Measurements from ENCODE around the gene ALDOA. TPM values are rescaled to one million over a fixed set of nuclear protein-coding genes. Genes with fewer than 3 reads are reported as not detected.

Gene ALDOA
- total and polyA plus RNA-seq, 10 of the 15 experiments (the other 5 are each of a cell fraction or from before 2014, with no cell fraction given) = 218 to 2,339 (median 1,095) TPM

DNA sequence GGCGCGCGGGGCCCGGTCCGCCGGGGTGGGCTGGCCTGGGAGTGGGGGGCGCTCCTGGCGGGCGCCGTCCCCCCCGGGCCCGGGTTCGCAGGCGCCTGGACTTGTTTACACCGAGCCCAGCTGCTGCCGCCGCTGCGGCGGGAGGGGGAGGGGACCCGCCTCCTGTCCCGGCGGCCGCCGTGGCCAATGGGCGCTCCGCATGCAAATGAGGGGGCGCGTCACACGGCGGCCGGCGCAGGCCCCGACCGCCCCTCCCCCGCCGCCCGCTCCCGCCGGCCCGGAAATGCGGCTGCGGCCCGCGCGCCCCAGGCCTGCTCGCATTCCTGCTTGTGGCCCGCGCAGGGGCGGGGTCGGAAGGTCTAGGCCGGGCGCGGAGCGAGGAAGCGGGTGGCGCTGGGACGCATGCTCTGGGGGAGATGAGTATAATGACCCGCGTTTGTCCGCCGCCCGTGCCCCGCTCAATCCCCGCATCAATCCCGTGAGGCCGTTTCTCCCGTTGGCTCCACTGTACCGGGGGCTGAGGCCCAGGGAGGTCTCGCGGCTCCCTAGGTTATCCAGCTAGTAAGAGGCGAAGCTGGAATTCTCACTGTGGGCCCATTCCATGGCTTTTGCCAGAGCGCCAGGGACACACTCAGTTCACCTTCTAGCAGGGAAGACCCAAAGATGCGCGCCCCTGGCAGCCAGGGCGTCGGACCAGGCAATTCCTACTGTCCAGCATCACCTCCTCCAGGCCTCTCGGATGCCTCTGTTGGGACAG, 30.7 kb downstream of the ALDOA start, which contains the start of gene YPEL3 (continued):
- TF ChIP-seq, protein P1, sequence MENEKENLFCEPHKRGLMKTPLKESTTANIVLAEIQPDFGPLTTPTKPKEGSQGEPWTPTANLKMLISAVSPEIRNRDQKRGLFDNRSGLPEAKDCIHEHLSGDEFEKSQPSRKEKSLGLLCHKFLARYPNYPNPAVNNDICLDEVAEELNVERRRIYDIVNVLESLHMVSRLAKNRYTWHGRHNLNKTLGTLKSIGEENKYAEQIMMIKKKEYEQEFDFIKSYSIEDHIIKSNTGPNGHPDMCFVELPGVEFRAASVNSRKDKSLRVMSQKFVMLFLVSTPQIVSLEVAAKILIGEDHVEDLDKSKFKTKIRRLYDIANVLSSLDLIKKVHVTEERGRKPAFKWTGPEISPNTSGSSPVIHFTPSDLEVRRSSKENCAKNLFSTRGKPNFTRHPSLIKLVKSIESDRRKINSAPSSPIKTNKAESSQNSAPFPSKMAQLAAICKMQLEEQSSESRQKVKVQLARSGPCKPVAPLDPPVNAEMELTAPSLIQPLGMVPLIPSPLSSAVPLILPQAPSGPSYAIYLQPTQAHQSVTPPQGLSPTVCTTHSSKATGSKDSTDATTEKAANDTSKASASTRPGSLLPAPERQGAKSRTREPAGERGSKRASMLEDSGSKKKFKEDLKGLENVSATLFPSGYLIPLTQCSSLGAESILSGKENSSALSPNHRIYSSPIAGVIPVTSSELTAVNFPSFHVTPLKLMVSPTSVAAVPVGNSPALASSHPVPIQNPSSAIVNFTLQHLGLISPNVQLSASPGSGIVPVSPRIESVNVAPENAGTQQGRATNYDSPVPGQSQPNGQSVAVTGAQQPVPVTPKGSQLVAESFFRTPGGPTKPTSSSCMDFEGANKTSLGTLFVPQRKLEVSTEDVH (IDR thresholded peaks at IDR 0.05; ENCODE audit: low read depth, partially characterized antibody) = no peak
- TF ChIP-seq HCFC1 (IDR thresholded peaks at IDR 0.05; ENCODE audit: low read length) (no peak), SIN3A (IDR thresholded peaks at IDR 0.05; ENCODE audit: low read depth, low read length) (peak; percentile 96), FOXK2 (IDR thresholded peaks at IDR 0.05) (peak; percentile 44; the same call in 1 of the 2 replicates), EGR1 (IDR thresholded peaks at IDR 0.05; ENCODE audit: borderline replicate concordance in 1 of 2, low read depth in 2 of 2, low read length in 2 of 2) (peak in 1 of 2 experiments; percentile 27; a peak in 1 of 3 replicates), POU2F2 (IDR thresholded peaks at IDR 0.05; ENCODE audit: borderline replicate concordance, low read depth, low read length) (peak; percentile 90; the same call in 2 of the 3 replicates), ZNF274 (IDR thresholded peaks at IDR 0.05; ENCODE audit: insufficient read depth, insufficient read length) (no peak), LARP7 (IDR thresholded peaks at IDR 0.05) (peak; percentile 52; the same call in 1 of the 2 replicates), TCF12 (IDR thresholded peaks at IDR 0.05; ENCODE audit: low read depth, low read length) (peak; percentile 92), HDGF (IDR thresholded peaks at IDR 0.05) (peak; percentile 59; the same call in 1 of the 2 replicates), CHD2 (IDR thresholded peaks at IDR 0.05; ENCODE audit: borderline replicate concordance, low read depth, low read length) (peak; percentile 87), POLR2AphosphoS2 (IDR thresholded peaks at IDR 0.05; ENCODE audit: low read depth, low read length) (0 out of 2 replicates have a peak, but pooled peaks have one; percentile 11), BMI1 (IDR thresholded peaks at IDR 0.05; ENCODE audit: borderline replicate concordance) (no peak), GATAD2B (conservative IDR thresholded peaks at IDR 0.05; ENCODE audit: low read depth) (peak; percentile 80), POLR2AphosphoS5 (IDR thresholded peaks at IDR 0.05; ENCODE audit: low read length) (peak; percentile 59; the same call in 1 of the 2 replicates)
- TF ChIP-seq, protein P2, sequence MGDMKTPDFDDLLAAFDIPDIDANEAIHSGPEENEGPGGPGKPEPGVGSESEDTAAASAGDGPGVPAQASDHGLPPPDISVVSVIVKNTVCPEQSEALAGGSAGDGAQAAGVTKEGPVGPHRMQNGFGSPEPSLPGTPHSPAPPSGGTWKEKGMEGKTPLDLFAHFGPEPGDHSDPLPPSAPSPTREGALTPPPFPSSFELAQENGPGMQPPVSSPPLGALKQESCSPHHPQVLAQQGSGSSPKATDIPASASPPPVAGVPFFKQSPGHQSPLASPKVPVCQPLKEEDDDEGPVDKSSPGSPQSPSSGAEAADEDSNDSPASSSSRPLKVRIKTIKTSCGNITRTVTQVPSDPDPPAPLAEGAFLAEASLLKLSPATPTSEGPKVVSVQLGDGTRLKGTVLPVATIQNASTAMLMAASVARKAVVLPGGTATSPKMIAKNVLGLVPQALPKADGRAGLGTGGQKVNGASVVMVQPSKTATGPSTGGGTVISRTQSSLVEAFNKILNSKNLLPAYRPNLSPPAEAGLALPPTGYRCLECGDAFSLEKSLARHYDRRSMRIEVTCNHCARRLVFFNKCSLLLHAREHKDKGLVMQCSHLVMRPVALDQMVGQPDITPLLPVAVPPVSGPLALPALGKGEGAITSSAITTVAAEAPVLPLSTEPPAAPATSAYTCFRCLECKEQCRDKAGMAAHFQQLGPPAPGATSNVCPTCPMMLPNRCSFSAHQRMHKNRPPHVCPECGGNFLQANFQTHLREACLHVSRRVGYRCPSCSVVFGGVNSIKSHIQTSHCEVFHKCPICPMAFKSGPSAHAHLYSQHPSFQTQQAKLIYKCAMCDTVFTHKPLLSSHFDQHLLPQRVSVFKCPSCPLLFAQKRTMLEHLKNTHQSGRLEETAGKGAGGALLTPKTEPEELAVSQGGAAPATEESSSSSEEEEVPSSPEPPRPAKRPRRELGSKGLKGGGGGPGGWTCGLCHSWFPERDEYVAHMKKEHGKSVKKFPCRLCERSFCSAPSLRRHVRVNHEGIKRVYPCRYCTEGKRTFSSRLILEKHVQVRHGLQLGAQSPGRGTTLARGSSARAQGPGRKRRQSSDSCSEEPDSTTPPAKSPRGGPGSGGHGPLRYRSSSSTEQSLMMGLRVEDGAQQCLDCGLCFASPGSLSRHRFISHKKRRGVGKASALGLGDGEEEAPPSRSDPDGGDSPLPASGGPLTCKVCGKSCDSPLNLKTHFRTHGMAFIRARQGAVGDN (IDR thresholded peaks at IDR 0.05) = peak; percentile 72
- TF ChIP-seq, protein P3, sequence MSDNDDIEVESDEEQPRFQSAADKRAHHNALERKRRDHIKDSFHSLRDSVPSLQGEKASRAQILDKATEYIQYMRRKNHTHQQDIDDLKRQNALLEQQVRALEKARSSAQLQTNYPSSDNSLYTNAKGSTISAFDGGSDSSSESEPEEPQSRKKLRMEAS (IDR thresholded peaks at IDR 0.05; ENCODE audit: low read depth, low read length) = peak; percentile 32; the same call in 1 of the 2 replicates
- TF ChIP-seq, protein P4, sequence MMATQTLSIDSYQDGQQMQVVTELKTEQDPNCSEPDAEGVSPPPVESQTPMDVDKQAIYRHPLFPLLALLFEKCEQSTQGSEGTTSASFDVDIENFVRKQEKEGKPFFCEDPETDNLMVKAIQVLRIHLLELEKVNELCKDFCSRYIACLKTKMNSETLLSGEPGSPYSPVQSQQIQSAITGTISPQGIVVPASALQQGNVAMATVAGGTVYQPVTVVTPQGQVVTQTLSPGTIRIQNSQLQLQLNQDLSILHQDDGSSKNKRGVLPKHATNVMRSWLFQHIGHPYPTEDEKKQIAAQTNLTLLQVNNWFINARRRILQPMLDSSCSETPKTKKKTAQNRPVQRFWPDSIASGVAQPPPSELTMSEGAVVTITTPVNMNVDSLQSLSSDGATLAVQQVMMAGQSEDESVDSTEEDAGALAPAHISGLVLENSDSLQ (IDR thresholded peaks at IDR 0.05) = no peak; the same call in 1 of the 2 replicates

Data from GM12878 (cell line).